DND-41 (cell line): ENCODE measurements around the gene SMIM44.
"Not testable (repeated sequence)": the region's sequence is repeated elsewhere in the genome, so short reads cannot be mapped to it uniquely, and the experiment has no call there.

Experiments used
- ATAC-seq: fragments of 200-7000 bp; cut with Tn5 transposase; 3 replicates; pipeline ENCODE4 v1.9.1; 2021; ENCODE audit warnings: low read depth; ENCODE audit not compliant: insufficient read depth
- DNase-seq: peaks from one replicate; pipeline ENCODE4 v3.0.0-alpha.2; 2020
- H2AFZ ChIP-seq: 2 replicates; pipeline ENCODE4 v1.6.0; 2012; ENCODE audit warnings: low read depth, low read length
- H3K27ac ChIP-seq: 2 replicates; pipeline ENCODE4 v1.5.1; 2012; ENCODE audit warnings: low read length, inconsistent platforms
- H3K27me3 ChIP-seq: fragments of 200-600 bp; sonication (generic); 2 replicates; pipeline ENCODE4 v1.6.0; 2012; ENCODE audit warnings: low read length, mild to moderate bottlenecking, inconsistent platforms; ENCODE audit not compliant: insufficient read depth, poor library complexity
- H3K36me3 ChIP-seq: 2 replicates; pipeline ENCODE4 v1.5.1; 2012; ENCODE audit warnings: low read length, inconsistent platforms; ENCODE audit not compliant: insufficient read depth
- H3K4me1 ChIP-seq: 2 replicates; pipeline ENCODE4 v1.5.1; 2012; ENCODE audit warnings: mild to moderate bottlenecking, low read length; ENCODE audit not compliant: insufficient read depth
- H3K4me2 ChIP-seq: 2 replicates; pipeline ENCODE4 v1.6.0; 2012; ENCODE audit warnings: mild to moderate bottlenecking, moderate library complexity, low read length, inconsistent platforms; ENCODE audit not compliant: insufficient read depth
- H3K4me3 ChIP-seq, 2 experiments: fragments of 200-600 bp in 1 of 2; shearing (Covaris generic) in 1 of 2; 2 replicates each; pipeline ENCODE4 v1.5.1; 2012 to 2016; ENCODE audit warnings: inconsistent platforms in 2 of 2, low read length in 2 of 2, mild to moderate bottlenecking in 2 of 2, low read depth in 1 of 2, moderate library complexity in 1 of 2
- H3K79me2 ChIP-seq: 2 replicates; pipeline ENCODE4 v1.6.0; 2012; ENCODE audit warnings: low read length, inconsistent platforms; ENCODE audit not compliant: insufficient read depth
- H3K9ac ChIP-seq: 2 replicates; pipeline ENCODE4 v1.6.0; 2012; ENCODE audit warnings: low read depth, mild to moderate bottlenecking, inconsistent platforms, low read length, moderate library complexity
- H3K9me3 ChIP-seq: 2 replicates; pipeline ENCODE4 v1.5.1; 2012; ENCODE audit warnings: low read length, moderate library complexity, mild to moderate bottlenecking, inconsistent platforms; ENCODE audit not compliant: insufficient read depth, severe bottlenecking
- H4K20me1 ChIP-seq: 2 replicates; pipeline ENCODE4 v1.6.0; 2012; ENCODE audit warnings: low read length; ENCODE audit not compliant: insufficient read depth
- EZH2 ChIP-seq: IDR thresholded peaks from 3 replicates; pipeline ENCODE4 v1.6.1; 2012; ENCODE audit warnings: borderline replicate concordance, low read depth, mild to moderate bottlenecking, moderate library complexity, low read length, inconsistent platforms; ENCODE audit not compliant: severe bottlenecking
- TF ChIP-seq, protein P1 (sequence below): IDR thresholded peaks from 2 replicates; pipeline ENCODE4 v1.5.1; 2012; ENCODE audit warnings: borderline replicate concordance, low read length, moderate library complexity, mild to moderate bottlenecking; ENCODE audit not compliant: poor library complexity, severe bottlenecking; ENCODE audit errors: extremely low read depth

Gene SMIM44

DNA sequence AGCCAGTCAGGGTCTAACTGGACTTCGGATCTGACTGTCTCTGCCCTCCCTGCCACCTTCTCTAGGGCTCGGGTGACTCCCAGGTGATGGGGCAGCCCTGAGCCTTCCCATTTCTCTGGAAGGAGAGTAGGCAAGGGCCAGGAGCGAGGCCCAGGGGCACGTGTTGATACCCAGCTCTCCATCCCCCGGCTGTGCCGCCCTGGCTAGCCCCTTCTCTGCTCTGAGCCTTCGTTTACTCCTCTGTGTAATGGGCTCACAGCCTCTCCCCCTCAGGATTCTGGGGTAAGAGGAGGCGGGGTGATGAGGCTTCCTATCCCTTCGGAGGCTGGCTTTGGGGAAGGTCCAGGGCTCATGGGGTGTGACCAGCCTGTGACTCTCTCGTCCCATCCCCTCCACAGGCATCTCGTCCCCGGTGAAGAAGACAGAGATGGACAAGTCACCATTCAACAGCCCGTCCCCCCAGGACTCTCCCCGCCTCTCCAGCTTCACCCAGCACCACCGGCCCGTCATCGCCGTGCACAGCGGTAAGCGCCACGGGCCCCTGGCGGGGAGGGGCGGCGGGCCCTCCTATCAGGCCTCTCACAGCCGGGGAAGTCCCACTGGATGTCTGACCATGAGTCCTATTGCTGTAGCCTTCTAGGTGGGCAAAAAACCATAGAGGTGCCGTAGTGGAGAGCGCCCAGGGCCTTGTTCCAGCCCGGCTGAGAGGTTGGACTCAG, 34.5 kb downstream of the SMIM44 start:
- H3K4me2 ChIP-seq, result no peak overlapping the region
- H3K27ac ChIP-seq, result no peak overlapping the region
- H4K20me1 ChIP-seq, result peaks cover 16% of the 10 kb centered on the region
- TF ChIP-seq EZH2, result no peak
- TF ChIP-seq, protein P1, sequence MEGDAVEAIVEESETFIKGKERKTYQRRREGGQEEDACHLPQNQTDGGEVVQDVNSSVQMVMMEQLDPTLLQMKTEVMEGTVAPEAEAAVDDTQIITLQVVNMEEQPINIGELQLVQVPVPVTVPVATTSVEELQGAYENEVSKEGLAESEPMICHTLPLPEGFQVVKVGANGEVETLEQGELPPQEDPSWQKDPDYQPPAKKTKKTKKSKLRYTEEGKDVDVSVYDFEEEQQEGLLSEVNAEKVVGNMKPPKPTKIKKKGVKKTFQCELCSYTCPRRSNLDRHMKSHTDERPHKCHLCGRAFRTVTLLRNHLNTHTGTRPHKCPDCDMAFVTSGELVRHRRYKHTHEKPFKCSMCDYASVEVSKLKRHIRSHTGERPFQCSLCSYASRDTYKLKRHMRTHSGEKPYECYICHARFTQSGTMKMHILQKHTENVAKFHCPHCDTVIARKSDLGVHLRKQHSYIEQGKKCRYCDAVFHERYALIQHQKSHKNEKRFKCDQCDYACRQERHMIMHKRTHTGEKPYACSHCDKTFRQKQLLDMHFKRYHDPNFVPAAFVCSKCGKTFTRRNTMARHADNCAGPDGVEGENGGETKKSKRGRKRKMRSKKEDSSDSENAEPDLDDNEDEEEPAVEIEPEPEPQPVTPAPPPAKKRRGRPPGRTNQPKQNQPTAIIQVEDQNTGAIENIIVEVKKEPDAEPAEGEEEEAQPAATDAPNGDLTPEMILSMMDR, result no peak
- no peak overlapping the region for H3K9ac ChIP-seq
- DNase-seq (no peak), ATAC-seq (no peak)
- H3K36me3 ChIP-seq, result peaks cover 70% of the 10 kb centered on the region
- no peaks in the 10 kb centered on the region for H3K9me3 ChIP-seq
- H2AFZ ChIP-seq, result no peak overlapping the region
- H3K79me2 ChIP-seq, result peaks cover 16% of the 10 kb centered on the region; the same call in 1 of the 2 replicates
- no peak overlapping the region for H3K4me3 ChIP-seq
- no peaks in the 10 kb centered on the region for H3K4me1 ChIP-seq
- H3K27me3 ChIP-seq, result no peaks in the 10 kb centered on the region

DNA sequence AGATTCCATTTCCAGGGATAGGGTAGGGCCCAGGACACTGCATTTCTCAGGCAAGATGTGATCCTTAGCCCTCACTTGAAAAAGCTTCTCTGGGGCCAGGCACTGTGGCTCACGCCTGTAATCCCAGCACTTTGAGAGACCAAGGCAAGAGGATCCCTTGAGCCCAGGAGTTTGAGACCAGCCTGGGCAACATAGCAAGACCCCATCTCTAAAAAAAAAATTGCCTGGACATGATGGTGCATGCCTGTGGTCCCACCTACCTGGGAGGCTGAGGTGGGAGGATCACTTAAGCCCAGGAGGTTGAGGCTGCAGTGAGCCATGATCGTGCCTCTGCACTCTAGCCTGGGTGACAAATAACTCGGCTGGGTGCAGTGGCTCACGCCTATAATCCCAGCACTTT, 36.6 kb downstream of the SMIM44 start:
- H3K4me2 ChIP-seq, H3K9ac ChIP-seq, DNase-seq, H3K4me1 ChIP-seq, H3K27ac ChIP-seq, H3K27me3 ChIP-seq, H3K4me3 ChIP-seq, ATAC-seq, H2AFZ ChIP-seq, H3K9me3 ChIP-seq: not testable (repeated sequence)
- Histone ChIP-seq H3K36me3 (peaks cover 63% of the 10 kb centered on the region), H3K79me2 (peaks cover 31% of the 10 kb centered on the region; the same call in 1 of the 2 replicates), H4K20me1 (peaks cover 19% of the 10 kb centered on the region)

DNA sequence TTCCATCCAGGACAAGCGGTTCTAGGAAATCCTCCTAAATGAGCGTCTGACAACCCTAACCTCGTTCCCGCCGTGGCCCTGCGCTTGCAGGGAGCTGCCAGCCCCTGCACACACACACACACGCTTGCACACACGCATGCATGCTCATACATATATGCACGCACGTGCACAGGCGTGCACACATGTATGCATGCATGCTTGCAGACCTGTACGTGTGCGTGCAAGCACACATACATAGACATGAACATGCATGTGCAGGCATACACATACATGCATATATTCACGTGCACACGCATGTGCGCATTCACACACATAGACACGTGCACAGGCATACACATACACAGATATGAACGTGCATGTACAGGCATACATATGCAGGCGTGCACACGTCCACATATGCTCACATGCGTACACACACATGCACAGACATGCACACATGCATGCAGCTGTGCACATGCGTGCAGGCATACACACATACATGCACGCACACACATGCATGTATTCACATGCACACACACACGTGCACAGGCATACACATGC, 38.5 kb downstream of the SMIM44 start:
- H3K9me3 ChIP-seq, result no peaks in the 10 kb centered on the region
- no peak overlapping the region for H2AFZ ChIP-seq
- H3K9ac ChIP-seq, result no peak overlapping the region
- peaks cover 43% of the 10 kb centered on the region; the same call in 1 of the 2 replicates for H3K79me2 ChIP-seq
- peaks cover 19% of the 10 kb centered on the region for H4K20me1 ChIP-seq
- peaks cover 64% of the 10 kb centered on the region for H3K36me3 ChIP-seq
- no peak overlapping the region for H3K27ac ChIP-seq
- H3K27me3 ChIP-seq, result no peaks in the 10 kb centered on the region
- TF ChIP-seq, protein P1, result no peak
- no peak for TF ChIP-seq EZH2
- H3K4me3 ChIP-seq, result no peak overlapping the region
- ATAC-seq (no peak), DNase-seq (no peak)
- no peak overlapping the region for H3K4me2 ChIP-seq
- no peaks in the 10 kb centered on the region for H3K4me1 ChIP-seq

DNA sequence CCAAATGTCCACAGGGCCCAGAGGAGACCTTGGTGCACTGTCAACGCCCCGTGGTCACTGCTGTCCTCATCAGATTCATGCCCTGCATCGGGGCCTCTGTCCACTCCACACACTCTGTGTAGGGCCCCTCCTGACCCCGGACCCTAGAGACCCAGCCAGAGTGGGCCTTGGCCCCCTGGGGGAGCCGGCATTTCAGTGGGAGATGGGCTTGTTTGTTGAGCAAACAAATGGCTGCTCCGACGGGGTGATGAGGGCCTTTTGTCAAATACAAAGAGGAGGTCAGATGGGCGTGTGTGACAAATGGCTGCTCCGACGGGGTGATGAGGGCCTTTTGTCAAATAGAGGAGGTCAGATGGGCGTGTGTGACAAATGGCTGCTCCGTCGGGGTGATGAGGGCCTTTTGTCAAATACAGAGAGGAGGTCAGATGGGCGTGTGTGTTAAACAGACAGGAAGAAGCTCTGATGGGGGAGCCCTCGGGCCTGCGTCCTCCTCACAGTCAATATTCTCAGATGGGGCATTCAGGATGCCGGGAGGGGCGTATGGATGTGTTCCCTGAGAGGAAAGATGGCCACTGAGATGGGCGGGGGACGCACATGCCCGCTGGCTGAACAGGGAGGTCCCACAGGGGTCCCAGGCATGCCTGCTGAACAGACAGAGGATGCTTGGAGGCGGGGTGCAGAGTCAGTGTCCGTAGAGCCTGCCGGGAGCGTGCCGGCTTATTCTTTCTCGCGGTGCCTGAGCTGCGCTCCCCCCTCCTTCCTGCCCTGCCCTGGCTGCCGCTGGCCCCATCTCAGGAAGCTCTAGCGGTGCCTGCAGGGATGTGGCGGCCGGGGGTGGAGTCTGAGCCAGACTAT, 39.2 kb downstream of the SMIM44 start:
- Histone ChIP-seq H3K4me2 (no peak overlapping the region), H3K4me1 (no peaks in the 10 kb centered on the region), H3K36me3 (peaks cover 60% of the 10 kb centered on the region), H4K20me1 (peaks cover 19% of the 10 kb centered on the region), H3K79me2 (peaks cover 43% of the 10 kb centered on the region; the same call in 1 of the 2 replicates), H3K27ac (peak overlapping the region; percentile 20; the same call in 1 of the 2 replicates), H3K9ac (no peak overlapping the region), H3K4me3 (no peak overlapping the region), H2AFZ (no peak overlapping the region), H3K27me3 (no peaks in the 10 kb centered on the region), H3K9me3 (no peaks in the 10 kb centered on the region)
- no peak for TF ChIP-seq EZH2
- TF ChIP-seq, protein P1, result no peak
- DNase-seq, result no peak
- no peak for ATAC-seq
